K562 (cell line): ENCODE results near the gene FMN2. TPM values are rescaled to one million over a fixed set of nuclear protein-coding genes. Genes with fewer than 3 reads are reported as not detected.

ENCODE experiments used
- ATAC-seq: fragments of 200-7000 bp; cut with Tn5 transposase; 3 replicates; pipeline ENCODE4 v1.9.1; 2020; ENCODE audit warnings: moderate library complexity
- BruUV-seq: library from RNA; stranded (reverse); fragments of 400-500 nt; replicated peaks from 2 replicates; lab custom pipeline; 2021; lab: Mats Ljungman, UMichigan
- CTCF ChIA-PET: fragments of 300-600 bp; formaldehyde crosslinking; extraction: SDS; loops from one replicate; lab custom pipeline; 2021; ENCODE audit warnings: low intra/inter-chr PET ratio; lab: Yijun Ruan, JAX
- POLR2A ChIA-PET: fragments of 300-600, 350-650 bp; sonication (Branson Sonifier 250); formaldehyde crosslinking; extraction: SDS; loops from one replicate; lab custom pipeline; 2021; ENCODE audit warnings: antibody characterized with exemption, inconsistent platforms; lab: Yijun Ruan, JAX
- DNase-seq, 4 experiments: peaks; one replicate each; pipeline versions ENCODE4 v3.0.0 to v3.0.0-alpha.2; 2011 to 2018; ENCODE audit warnings: low spot score in 3 of 4, mixed read lengths in 3 of 4; ENCODE audit errors: extremely low read depth in 1 of 4
- FAIRE-seq: peaks from 2 replicates; lab custom pipeline; 2011; peaks lifted over from hg19 to GRCh38; lab: Jason Lieb, UNC
- H2AFZ ChIP-seq: 2 replicates; pipeline ENCODE4 v1.6.0; 2011; ENCODE audit warnings: low read depth, low read length, control low read depth, inconsistent platforms
- H3K27ac ChIP-seq: fragments of 200-600 bp; 3 replicates; pipeline ENCODE4 v1.8.0; 2011; ENCODE audit warnings: low read depth, mild to moderate bottlenecking, control low read depth, inconsistent platforms, low read length, moderate library complexity, mixed read lengths; ENCODE audit errors: extremely low read depth
- H3K27me3 ChIP-seq, 2 experiments: fragments of 300-600 bp in 1 of 2; 2 replicates in 1 of 2; 3 replicates in 1 of 2; pipeline versions ENCODE4 v1.6.0 to v1.8.0; 2011; ENCODE audit warnings: inconsistent platforms in 2 of 2, low read length in 2 of 2, mild to moderate bottlenecking in 1 of 2, mixed read lengths in 1 of 2, moderate library complexity in 1 of 2; ENCODE audit not compliant: control insufficient read depth in 2 of 2, insufficient read depth in 2 of 2
- H3K36me3 ChIP-seq: fragments of 300-600 bp; 3 replicates; pipeline ENCODE4 v1.8.0; 2011; ENCODE audit warnings: mild to moderate bottlenecking, low read length, inconsistent platforms; ENCODE audit not compliant: control insufficient read depth, insufficient read depth
- H3K4me1 ChIP-seq, 2 experiments: fragments of 200-600 bp in 1 of 2; replicated peaks in 1 of 2; 2 replicates in 1 of 2; 3 replicates in 1 of 2; pipeline versions ENCODE4 v1.5.1 to v1.8.0; 2011; ENCODE audit warnings: inconsistent platforms in 2 of 2, low read length in 2 of 2, mild to moderate bottlenecking in 1 of 2, mixed read lengths in 1 of 2, moderate library complexity in 1 of 2; ENCODE audit not compliant: control insufficient read depth in 2 of 2, insufficient read depth in 2 of 2
- H3K4me2 ChIP-seq: 2 replicates; pipeline ENCODE4 v1.6.1; 2011; ENCODE audit warnings: low read length, control low read depth, inconsistent platforms, mixed read lengths; ENCODE audit not compliant: insufficient read depth
- H3K4me3 ChIP-seq: fragments of 200-600 bp; sonication (generic), shearing (Covaris generic); 2 replicates; pipeline ENCODE4 v1.5.1; 2016; ENCODE audit warnings: control low read depth, inconsistent platforms
- H3K79me2 ChIP-seq: fragments of 200-600 bp; 3 replicates; pipeline ENCODE4 v1.8.0; 2011; ENCODE audit warnings: low read length, inconsistent platforms; ENCODE audit not compliant: control insufficient read depth, insufficient read depth
- H3K9ac ChIP-seq, 2 experiments: 2 replicates each; pipeline versions ENCODE4 v1.6.0 to v1.6.1; 2011; ENCODE audit warnings: low read depth in 2 of 2, low read length in 2 of 2, control low read depth in 1 of 2, inconsistent platforms in 1 of 2, mild to moderate bottlenecking in 1 of 2, mixed read lengths in 1 of 2; ENCODE audit not compliant: insufficient read depth in 1 of 2
- H3K9me1 ChIP-seq: one replicate; pipeline ENCODE4 v1.6.0; 2011; ENCODE audit warnings: inconsistent platforms, mild to moderate bottlenecking, low read length, moderate library complexity; ENCODE audit not compliant: control insufficient read depth, insufficient read depth
- H3K9me3 ChIP-seq: replicated peaks from 2 replicates; pipeline ENCODE4 v1.5.1; 2011; ENCODE audit warnings: low read depth, low read length, inconsistent platforms; ENCODE audit not compliant: control insufficient read depth, insufficient read depth
- H4K20me1 ChIP-seq: replicated peaks from 2 replicates; pipeline ENCODE4 v1.6.1; 2011; ENCODE audit warnings: low read length, inconsistent platforms, mixed read lengths; ENCODE audit not compliant: control insufficient read depth, insufficient read depth
- ESRRB ChIP-seq: fragments of 250-450 bp; sonication (Bioruptor Pico); IDR thresholded peaks from 2 replicates; pipeline ENCODE4 v1.5.0; 2020; ENCODE audit warnings: mild to moderate bottlenecking, moderate library complexity, borderline replicate concordance
- FOSL1 ChIP-seq: fragments of 200-800 bp; sonication (Bioruptor generic); conservative IDR thresholded peaks from 2 replicates; pipeline ENCODE4 v1.6.1; 2016; ENCODE audit warnings: missing genetic modification characterization, missing compliant biosample characterization
- NFE2 ChIP-seq: IDR thresholded peaks from 2 replicates; pipeline ENCODE4 v1.6.1; 2014; ENCODE audit warnings: antibody characterized with exemption, low read depth
- RBM34 ChIP-seq: fragments of 200-400 bp; formaldehyde crosslinking; IDR thresholded peaks from 2 replicates; pipeline ENCODE4 v1.6.1; 2018; ENCODE audit warnings: low read length, borderline replicate concordance; ENCODE audit not compliant: insufficient read depth
- SETDB1 ChIP-seq: IDR thresholded peaks from one replicate; pipeline ENCODE4 v1.6.1; 2012; ENCODE audit warnings: low read length, control low read depth, inconsistent platforms
- SRSF9 ChIP-seq: fragments of 200-400 bp; formaldehyde crosslinking; IDR thresholded peaks from 2 replicates; pipeline ENCODE4 v1.6.1; 2017; ENCODE audit warnings: low read depth, low read length, borderline replicate concordance
- ZKSCAN3 ChIP-seq: fragments of 250-450 bp; sonication (Bioruptor Pico); IDR thresholded peaks from 2 replicates; pipeline ENCODE4 v1.4.0; 2020
- ZNF280B ChIP-seq: fragments of 250-450 bp; sonication (Bioruptor Pico); IDR thresholded peaks from 2 replicates; pipeline ENCODE4 v1.5.1; 2021; ENCODE audit warnings: mild to moderate bottlenecking
- ZNF79 ChIP-seq: fragments of 250-450 bp; sonication (Bioruptor Pico); IDR thresholded peaks from 2 replicates; pipeline ENCODE4 v1.4.0; 2020; ENCODE audit warnings: low read depth, mild to moderate bottlenecking, moderate library complexity
- whole genome bisulfite sequencing: fragments of 100-300 bp; shearing (Covaris generic); methylation state at CpG from one replicate; pipeline ENCODE4 v1.1.6; 2016; ENCODE audit warnings: low coverage, mixed read lengths; ENCODE audit not compliant: insufficient coverage; ENCODE audit errors: missing lambda C conversion rate; 5-methylcytosine and 5-hydroxymethylcytosine counted together
- in situ Hi-C: fragments of 300-500 bp; cut with MboI; formaldehyde crosslinking; loops from 4 replicates; pipeline ENCODE4 v1.15.0; 2018; ENCODE audit warnings: inconsistent platforms, mixed read lengths
- intact Hi-C: fragments of 100-400 bp; cut with micrococcal nuclease; formaldehyde crosslinking; loops from 2 replicates; pipeline ENCODE4 v1.14.2; 2022
- polyA plus RNA-seq, 8 experiments: library from polyadenylated mRNA; depleted of rRNA in 4 of 8; stranded (reverse) in 5 of 8; unstranded in 3 of 8; fragments of >200 nt; fragmentation: Nextera tagmentation in 2 of 8; fragmentation: Illumina TruSeq in 1 of 8; extraction: Ambion mirVana in 2 of 8; extraction: Trizol in 1 of 8; gene quantifications; 2 replicates each; pipeline versions ENCODE4 v1.2.1 to v1.2.3, GENCODE V29; 2011 to 2014; ENCODE audit warnings: inconsistent platforms in 1 of 8, missing spikeins in 1 of 8
- total RNA-seq, 7 experiments: library from RNA; depleted of rRNA in 6 of 7; stranded (reverse); fragments of >200 nt in 6 of 7; fragmentation: Illumina TruSeq in 2 of 7; extraction: Trizol in 2 of 7; gene quantifications; 2 replicates each; pipeline versions ENCODE4 v1.2.1 to v1.2.3, GENCODE V29; 2011 to 2021; ENCODE audit warnings: low replicate concordance in 1 of 7
- TF ChIP-seq, protein P1 (sequence below): sonication (generic); formaldehyde crosslinking; IDR thresholded peaks from 2 replicates; pipeline ENCODE4 v1.8.0; 2023; ENCODE audit warnings: missing genetic modification reagents, mild to moderate bottlenecking, borderline replicate concordance

Gene FMN2
- total and polyA plus RNA-seq, 9 of the 15 experiments (the other 6 are each of a cell fraction or from before 2014, with no cell fraction given) = 0.15 to 0.45 (median 0.16) TPM; not detected in 3

GRCh38 chr1:240309769-240310168 lies 218.1 kb downstream of the FMN2 start (continued):
- TF ChIP-seq, protein P1, sequence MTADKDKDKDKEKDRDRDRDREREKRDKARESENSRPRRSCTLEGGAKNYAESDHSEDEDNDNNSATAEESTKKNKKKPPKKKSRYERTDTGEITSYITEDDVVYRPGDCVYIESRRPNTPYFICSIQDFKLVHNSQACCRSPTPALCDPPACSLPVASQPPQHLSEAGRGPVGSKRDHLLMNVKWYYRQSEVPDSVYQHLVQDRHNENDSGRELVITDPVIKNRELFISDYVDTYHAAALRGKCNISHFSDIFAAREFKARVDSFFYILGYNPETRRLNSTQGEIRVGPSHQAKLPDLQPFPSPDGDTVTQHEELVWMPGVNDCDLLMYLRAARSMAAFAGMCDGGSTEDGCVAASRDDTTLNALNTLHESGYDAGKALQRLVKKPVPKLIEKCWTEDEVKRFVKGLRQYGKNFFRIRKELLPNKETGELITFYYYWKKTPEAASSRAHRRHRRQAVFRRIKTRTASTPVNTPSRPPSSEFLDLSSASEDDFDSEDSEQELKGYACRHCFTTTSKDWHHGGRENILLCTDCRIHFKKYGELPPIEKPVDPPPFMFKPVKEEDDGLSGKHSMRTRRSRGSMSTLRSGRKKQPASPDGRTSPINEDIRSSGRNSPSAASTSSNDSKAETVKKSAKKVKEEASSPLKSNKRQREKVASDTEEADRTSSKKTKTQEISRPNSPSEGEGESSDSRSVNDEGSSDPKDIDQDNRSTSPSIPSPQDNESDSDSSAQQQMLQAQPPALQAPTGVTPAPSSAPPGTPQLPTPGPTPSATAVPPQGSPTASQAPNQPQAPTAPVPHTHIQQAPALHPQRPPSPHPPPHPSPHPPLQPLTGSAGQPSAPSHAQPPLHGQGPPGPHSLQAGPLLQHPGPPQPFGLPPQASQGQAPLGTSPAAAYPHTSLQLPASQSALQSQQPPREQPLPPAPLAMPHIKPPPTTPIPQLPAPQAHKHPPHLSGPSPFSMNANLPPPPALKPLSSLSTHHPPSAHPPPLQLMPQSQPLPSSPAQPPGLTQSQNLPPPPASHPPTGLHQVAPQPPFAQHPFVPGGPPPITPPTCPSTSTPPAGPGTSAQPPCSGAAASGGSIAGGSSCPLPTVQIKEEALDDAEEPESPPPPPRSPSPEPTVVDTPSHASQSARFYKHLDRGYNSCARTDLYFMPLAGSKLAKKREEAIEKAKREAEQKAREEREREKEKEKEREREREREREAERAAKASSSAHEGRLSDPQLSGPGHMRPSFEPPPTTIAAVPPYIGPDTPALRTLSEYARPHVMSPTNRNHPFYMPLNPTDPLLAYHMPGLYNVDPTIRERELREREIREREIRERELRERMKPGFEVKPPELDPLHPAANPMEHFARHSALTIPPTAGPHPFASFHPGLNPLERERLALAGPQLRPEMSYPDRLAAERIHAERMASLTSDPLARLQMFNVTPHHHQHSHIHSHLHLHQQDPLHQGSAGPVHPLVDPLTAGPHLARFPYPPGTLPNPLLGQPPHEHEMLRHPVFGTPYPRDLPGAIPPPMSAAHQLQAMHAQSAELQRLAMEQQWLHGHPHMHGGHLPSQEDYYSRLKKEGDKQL (CRISPR knock-in tag) = no peak
- no peak for TF ChIP-seq ESRRB (CRISPR knock-in tag)
- no peak for TF ChIP-seq ZKSCAN3 (CRISPR knock-in tag)

- in situ Hi-C loops = no loop called here
- TF ChIP-seq RBM34 (no peak), NFE2 (no peak), FOSL1 (tag) (no peak), ZNF79 (CRISPR knock-in tag) (no peak), SRSF9 (no peak), SETDB1 (no peak), ZNF280B (CRISPR knock-in tag) (no peak)
Observed at GRCh38 chr1:240310226-240310925, 218.7 kb downstream of the FMN2 start.

More at GRCh38 chr1:240310226-240310925, 218.7 kb downstream of the FMN2 start:
- Histone ChIP-seq H3K4me1 (no peaks in the 10 kb centered on the region), H3K79me2 (no peaks in the 10 kb centered on the region), H3K4me3 (no peak overlapping the region), H3K9me1 (no peaks in the 10 kb centered on the region), H3K27me3 (no peaks in the 10 kb centered on the region), H3K9me3 (no peaks in the 10 kb centered on the region; the same call in 1 of the 2 replicates), H2AFZ (no peak overlapping the region), H3K4me2 (no peak overlapping the region), H4K20me1 (no peaks in the 10 kb centered on the region), H3K9ac (no peak overlapping the region), H3K36me3 (no peaks in the 10 kb centered on the region), H3K27ac (no peak overlapping the region)
- no TSS peak for BruUV-seq
- no peak for FAIRE-seq
- POLR2A ChIA-PET = no interaction called here
- no peak for ATAC-seq
- CTCF ChIA-PET = no interaction called here
- 5% methylated on average over 1 of the region's 1 CpG for WGBS
- intact Hi-C loops = no loop called here
- no peak for DNase-seq
